ENCODE data around the gene TMEM255A. TPM values are rescaled to one million over a fixed set of nuclear protein-coding genes. Genes with fewer than 3 reads are reported as not detected.

Gene TMEM255A
- total RNA-seq, result 0.24 and 0.65 TPM in 2 replicates

GRCh38 chrX:120310861-120311726, at the start of gene TMEM255A:
Gene TMEM255A, minus strand, starts transcription at chrX:120311461. Its CDS starts 152 bp downstream, at chrX:120311309.

GRCh38 chrX:120250522-120251271, 60.6 kb downstream of the TMEM255A start, which contains the start of gene ZBTB33:
Gene ZBTB33, plus strand, starts transcription at chrX:120250812. Its CDS starts 2,604 bp downstream, at chrX:120253416.

Other genes starting within 250 kb of the TMEM255A start
- not detected in 2 replicates for gene RHOXF2B, start 233.8 kb downstream of the TMEM255A start, total RNA-seq
- not detected in 2 replicates for gene RHOXF1, start 195.5 kb downstream of the TMEM255A start, total RNA-seq
- not detected in 2 replicates for gene RHOXF2, start 152.8 kb downstream of the TMEM255A start, total RNA-seq
- gene ZBTB33, start 60.6 kb downstream of the TMEM255A start, total RNA-seq, result 13.2 and 20.1 TPM in 2 replicates
- gene ATP1B4, start 50.6 kb upstream of the TMEM255A start, total RNA-seq, result not detected in 2 replicates
- gene LAMP2, start 157.8 kb upstream of the TMEM255A start, total RNA-seq, result 116 and 147 TPM in 2 replicates
- 57.4 and 74.0 TPM in 2 replicates for gene CUL4B, start 249.5 kb upstream of the TMEM255A start, total RNA-seq